HG03135 (cell line): ENCODE measurements around the gene CDC34.

ENCODE experiments used
- ATAC-seq: cut with Tn5 transposase; IDR thresholded peaks from one replicate; pipeline ENCODE4 v1.9.1; 2021; ENCODE audit warnings: mild to moderate bottlenecking, moderate library complexity; ENCODE audit not compliant: unreplicated experiment

Gene CDC34

GRCh38 chr19:540867-541637, 9.5 kb downstream of the CDC34 start:
- no peak for ATAC-seq

DNA sequence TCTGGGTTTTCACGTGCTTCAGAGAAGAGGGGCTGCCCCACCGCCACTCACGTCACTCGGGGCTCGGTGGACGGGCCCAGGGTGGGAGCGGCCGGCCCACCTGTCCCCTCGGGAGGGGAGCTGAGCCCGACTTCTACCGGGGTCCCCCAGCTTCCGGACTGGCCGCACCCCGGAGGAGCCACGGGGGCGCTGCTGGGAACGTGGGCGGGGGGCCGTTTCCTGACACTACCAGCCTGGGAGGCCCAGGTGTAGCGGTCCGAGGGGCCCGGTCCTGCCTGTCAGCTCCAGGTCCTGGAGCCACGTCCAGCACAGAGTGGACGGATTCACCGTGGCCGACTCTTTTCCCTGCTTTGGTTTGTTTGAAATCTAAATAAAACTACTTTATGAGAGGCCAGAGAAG, 10.1 kb downstream of the CDC34 start:
- ATAC-seq: no peak

DNA sequence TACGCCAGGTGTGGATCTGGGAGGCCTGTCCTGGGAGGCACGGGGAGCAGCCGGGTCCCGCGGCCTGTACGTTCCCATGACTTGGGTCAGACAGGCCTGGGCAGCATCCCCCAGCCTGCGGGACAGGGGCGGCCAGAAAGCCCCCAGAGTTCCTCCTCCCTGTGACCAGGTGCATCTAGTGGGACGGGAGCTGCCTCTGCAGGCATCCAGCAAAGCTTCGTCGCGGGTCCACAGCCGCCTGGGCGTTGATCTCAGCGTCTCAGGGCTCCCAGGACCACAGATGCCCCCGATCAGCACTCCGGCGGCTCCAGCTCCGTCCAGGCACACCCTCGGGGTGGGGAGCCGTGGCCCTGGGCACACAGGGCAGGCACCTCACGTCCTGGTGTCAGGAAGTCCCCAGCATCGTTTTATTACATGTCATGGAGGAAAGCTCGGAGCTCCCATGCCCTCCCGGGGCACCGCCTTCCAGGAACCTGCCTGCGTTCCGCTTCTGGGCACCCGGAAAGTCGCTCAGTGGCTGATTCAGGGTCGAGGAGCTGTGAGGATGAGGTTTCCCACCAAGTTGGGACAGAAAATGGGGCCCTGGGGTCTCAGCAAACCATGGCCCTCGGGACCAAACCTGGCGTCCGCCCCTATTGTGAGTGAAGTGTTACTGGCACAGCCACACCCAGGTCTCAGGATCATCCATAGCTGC, 10.8 kb downstream of the CDC34 start:
- no peak for ATAC-seq

GRCh38 chr19:543910-544608, 12.5 kb downstream of the CDC34 start, which contains the start of gene GZMM:
Gene GZMM, plus strand, starts transcription at chr19:544053. Its CDS starts 19 bp downstream, at chr19:544072.
- ATAC-seq: no peak

- ATAC-seq: no peak
Observed at GRCh38 chr19:547117-547516, 15.6 kb downstream of the CDC34 start.

DNA sequence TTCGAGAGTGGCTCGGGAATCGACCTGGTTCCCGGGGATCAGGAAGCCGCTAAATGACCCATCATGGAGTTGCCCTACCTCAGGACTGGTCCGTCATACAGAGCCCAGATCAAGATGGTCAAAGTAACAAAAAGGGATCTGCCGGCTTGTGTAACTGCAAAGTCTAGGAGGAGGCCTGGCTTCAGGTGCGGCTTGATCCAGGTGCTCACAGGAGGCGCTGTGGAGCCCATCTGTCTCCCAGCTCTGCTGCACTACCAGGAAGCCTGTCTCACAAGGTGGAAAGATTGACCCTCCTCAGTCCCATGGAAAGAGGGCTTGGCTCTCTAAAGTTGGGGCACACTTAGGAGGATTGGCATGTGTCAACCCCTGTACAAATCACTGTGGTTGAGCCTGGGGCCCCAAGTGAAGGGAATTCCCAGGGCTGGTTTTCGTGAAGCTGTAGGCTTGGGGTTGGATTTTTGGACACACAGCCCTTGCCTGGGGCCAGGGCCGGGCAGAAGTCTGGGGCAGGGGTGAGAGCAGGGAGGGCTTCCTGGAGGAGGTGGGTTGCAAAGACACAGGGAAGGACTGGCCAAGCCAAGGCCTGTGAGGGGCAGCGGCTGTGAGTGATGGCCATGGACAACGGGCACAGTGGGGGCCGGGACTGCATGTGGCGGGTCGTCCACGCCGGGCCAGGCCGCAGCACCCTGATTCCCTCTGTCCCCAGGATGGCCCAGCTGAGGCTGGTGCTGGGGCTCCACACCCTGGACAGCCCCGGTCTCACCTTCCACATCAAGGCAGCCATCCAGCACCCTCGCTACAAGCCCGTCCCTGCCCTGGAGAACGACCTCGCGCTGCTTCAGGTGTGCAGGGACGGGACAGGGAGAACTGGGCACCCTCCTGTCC, 16.5 kb downstream of the CDC34 start:
- no peak for ATAC-seq

- no peak for ATAC-seq
Observed at GRCh38 chr19:548886-549830, 17.6 kb downstream of the CDC34 start.

GRCh38 chr19:554817-555216, 23.3 kb downstream of the CDC34 start:
- no peak for ATAC-seq

DNA sequence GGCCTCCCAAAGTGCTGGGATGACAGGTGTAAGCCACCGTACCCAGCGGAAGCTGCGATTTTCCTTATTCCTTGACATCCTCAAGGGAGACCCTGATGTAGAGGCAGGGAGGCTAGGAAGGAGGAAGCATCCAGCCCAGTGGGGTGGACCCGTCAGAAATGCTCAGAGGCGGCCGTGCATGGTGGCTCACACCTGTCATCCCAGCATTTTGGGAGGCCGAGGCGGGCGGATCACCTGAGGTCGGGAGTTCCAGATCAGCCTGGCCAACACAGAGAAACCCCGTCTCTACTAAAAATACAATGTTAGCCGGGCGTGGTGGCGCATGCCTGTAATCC, 23.9 kb downstream of the CDC34 start:
- ATAC-seq: no peak

DNA sequence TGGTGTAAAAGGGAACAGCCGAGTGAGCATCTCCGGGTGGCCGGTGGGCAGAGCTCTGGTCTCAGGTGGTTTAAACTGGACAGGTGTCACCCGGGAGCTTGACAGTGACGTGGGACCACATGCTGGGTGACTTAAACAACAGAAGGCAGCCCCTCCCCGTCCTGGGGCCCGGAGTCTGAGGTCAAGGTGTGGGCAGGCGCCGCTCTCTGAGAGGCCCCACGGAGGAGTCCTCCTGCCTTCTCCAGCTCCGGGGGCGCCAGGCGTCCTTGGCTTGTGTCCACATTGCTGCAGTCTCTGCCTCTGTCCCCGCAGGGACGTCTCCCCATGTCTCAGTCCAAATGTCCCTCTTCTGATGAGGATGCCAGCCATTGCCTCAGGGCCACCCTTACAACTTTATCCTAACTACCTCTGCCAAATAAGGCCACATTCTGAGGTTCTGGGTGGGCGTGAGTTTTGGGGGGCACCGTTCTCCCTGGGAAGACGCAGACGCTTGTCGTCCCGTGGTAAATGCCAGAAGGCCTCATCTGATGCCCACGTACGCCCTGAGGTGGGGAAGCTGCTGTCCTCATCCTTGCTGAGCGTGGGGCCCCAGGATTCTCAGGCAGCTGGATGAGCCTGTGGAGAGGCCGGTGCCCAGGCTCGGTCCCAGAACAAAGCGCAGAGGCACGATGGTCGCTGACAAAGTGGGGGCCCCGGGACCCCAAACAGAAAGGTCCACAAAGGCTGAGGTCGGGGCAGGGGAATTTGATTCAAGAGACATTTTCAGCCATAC, 25.2 kb downstream of the CDC34 start:
- no peak for ATAC-seq

DNA sequence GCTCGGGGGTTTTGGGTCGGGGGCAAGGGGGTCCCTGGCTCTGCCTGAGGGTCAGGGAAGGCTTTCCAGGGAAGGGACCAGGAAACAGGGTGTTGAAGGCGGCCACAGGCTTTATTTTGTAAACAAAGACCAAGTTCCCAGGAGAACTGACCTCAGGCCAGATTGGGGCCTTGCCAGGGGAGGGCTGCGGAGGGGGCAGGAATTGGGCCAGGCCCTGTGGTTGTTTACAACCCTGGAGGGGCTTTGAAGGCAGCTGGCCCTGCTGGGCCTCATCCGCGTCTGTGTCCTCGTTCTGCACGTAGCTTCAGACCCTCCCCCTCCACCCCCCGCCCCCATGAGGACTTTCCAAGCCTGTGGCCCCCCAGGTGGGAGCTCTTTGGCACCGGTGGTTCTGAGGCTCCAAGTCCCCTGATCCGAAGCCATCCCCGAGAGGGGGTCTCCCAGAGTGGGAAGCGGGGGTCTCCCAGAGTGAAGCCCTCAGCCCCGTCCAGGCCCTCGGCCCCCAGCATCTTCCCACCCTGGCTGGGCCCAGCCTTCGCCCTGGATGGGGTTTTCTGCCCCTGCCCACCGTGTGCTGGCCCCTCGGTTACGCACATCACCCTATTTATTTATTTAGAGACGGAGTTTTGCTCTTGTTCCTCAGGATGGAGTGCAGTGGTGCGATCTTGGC, 27.3 kb downstream of the CDC34 start:
- no peak for ATAC-seq

DNA sequence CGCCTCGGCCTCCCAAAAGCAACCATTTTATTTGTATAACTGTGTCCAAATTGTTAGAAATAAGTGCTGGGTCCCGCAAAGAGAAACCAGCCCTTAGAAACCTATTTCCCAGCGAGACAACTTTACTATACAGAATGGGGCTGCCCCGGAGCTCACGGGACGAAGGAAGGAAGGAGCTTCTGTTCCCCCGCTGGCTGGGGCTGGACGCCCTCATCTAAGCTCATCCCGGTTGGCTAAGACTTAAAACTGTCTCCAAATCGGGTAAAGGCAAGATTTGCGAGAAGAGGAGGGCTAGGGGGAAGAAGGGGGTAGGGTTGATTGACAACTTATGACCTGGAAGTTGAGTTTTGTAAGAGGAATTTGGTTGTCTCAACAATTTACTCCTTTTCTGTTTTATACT, 28.6 kb downstream of the CDC34 start:
- no peak for ATAC-seq

- ATAC-seq: no peak
Observed at GRCh38 chr19:566403-566802, 34.8 kb downstream of the CDC34 start.

- no peak for ATAC-seq
Observed at GRCh38 chr19:566844-567243, 35.3 kb downstream of the CDC34 start.

DNA sequence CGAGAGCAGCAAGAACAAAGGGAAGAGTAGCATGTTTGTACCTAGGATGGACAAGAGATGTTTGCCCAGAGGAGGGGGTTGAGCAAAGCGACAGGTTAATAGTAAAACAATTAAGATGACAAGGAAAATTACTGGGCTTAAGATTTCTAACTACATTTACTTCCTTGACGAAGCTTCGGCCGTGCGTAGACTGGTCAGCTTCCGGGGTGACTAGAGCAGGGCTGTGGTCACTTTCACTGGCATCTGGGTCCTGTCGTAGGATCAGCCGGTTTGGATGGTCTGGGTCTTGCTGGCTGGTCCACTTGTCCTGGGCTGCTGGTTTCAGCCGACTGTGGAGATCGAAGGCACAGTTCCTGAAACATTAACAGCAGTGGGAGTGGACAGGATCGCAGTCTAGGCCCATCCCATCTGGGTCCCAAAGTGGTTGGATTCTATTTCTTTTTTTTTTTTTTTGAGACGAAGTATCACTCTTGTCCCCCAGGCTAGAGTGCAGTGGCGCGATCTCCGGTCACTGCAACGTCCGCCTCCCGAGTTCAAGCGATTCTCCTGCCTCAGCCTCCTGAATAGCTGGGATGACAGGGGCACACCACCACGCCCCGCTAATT, 35.8 kb downstream of the CDC34 start:
- no peak for ATAC-seq

GRCh38 chr19:570251-570686, 38.7 kb downstream of the CDC34 start:
- no peak for ATAC-seq

- ATAC-seq: no peak
Observed at GRCh38 chr19:570937-571565, 39.5 kb downstream of the CDC34 start.

GRCh38 chr19:571566-571974, 40.0 kb downstream of the CDC34 start:
- no peak for ATAC-seq
